Gastrocnemius medialis (tissue), 4 donors: Measurements from ENCODE around the gene OTOA. TPM values are rescaled to one million over a fixed set of nuclear protein-coding genes. Genes with fewer than 3 reads are reported as not detected.

ENCODE experiments used
- ATAC-seq, 2 donors: fragments of 150-250 bp; one replicate each; pipeline ENCODE4 v1.9.1; 2016
- DNase-seq, 2 donors: peaks; one replicate each; pipeline ENCODE4 v3.0.0-alpha.2; 2019
- H3K27ac ChIP-seq, 4 donors: fragments of 200-600 bp; sonication (generic); 1 replicate in 1 of 4; 2 replicates in 3 of 4; pipeline ENCODE4 v1.5.1; 2016 to 2018; ENCODE audit warnings: mild to moderate bottlenecking in 2 of 4, moderate library complexity in 1 of 4
- H3K27me3 ChIP-seq, 3 donors: fragments of 200-600 bp; sonication (generic) in 2 of 3; 1 replicate in 1 of 3; 2 replicates in 2 of 3; pipeline versions ENCODE4 v1.5.1 to v1.6.0; 2016 to 2019; ENCODE audit warnings: mild to moderate bottlenecking in 1 of 3, moderate library complexity in 1 of 3
- H3K36me3 ChIP-seq, 2 donors: fragments of 200-600 bp; sonication (generic) in 1 of 2; one replicate each; pipeline ENCODE4 v1.5.1; 2017 to 2018
- H3K4me1 ChIP-seq, 2 donors: fragments of 200-600 bp; sonication (generic) in 1 of 2; one replicate each; pipeline ENCODE4 v1.5.1; 2016 to 2017; ENCODE audit warnings: mild to moderate bottlenecking in 2 of 2
- H3K4me3 ChIP-seq, 4 donors: fragments of 200-600 bp; sonication (generic) in 3 of 4; 1 replicate in 1 of 4; 2 replicates in 3 of 4; pipeline ENCODE4 v1.5.1; 2016 to 2019; ENCODE audit warnings: mild to moderate bottlenecking in 2 of 4
- H3K9me3 ChIP-seq, 3 donors: fragments of 200-600 bp; sonication (generic) in 2 of 3; 1 replicate in 1 of 3; 2 replicates in 2 of 3; pipeline ENCODE4 v1.5.1; 2016 to 2019
- CTCF ChIP-seq, 5 experiments: fragments of 450-650 bp in 3 of 5; fragments of 200-600 bp in 2 of 5; sonication (generic) in 2 of 5; IDR thresholded peaks in 4 of 5; conservative IDR thresholded peaks in 1 of 5; 1 replicate in 4 of 5; 2 replicates in 1 of 5; pipeline ENCODE4 v1.5.1; 2016 to 2019; ENCODE audit warnings: antibody characterized with exemption in 5 of 5, mild to moderate bottlenecking in 3 of 5, moderate library complexity in 3 of 5
- POLR2A ChIP-seq, 2 donors: fragments of 450-650 bp; IDR thresholded peaks; one replicate each; pipeline ENCODE4 v1.6.1; 2017; ENCODE audit warnings: antibody characterized with exemption in 2 of 2, mild to moderate bottlenecking in 2 of 2, moderate library complexity in 2 of 2
- in situ Hi-C, 4 donors: fragments of 200-750 bp; cut with MboI; loops; one replicate each; pipeline versions ENCODE4 v1.15.0 to v1.8.0; 2017; ENCODE audit warnings: low sequenced_read_pairs in 4 of 4
- intact Hi-C: fragments of 100-400 bp; cut with DNase I; formaldehyde crosslinking; loops from one replicate; pipeline ENCODE4 v1.15.1; 2023; ENCODE audit warnings: low total_unique reads
- total RNA-seq, 4 donors: library from RNA; depleted of rRNA; stranded (reverse); fragments of >200 nt; gene quantifications; one replicate each; pipeline versions ENCODE4 v1.1.0 to v1.2.3, GENCODE V29; 2016

Gene OTOA
- total RNA-seq: 1 to 10 TPM in 1 of 4 donors, not detected in 3; 1.6 TPM

GRCh38 chr16:21663889-21664647 lies at the start of gene OTOA:
TSS of gene OTOA (plus strand) at chr16:21663968. CDS start at chr16:21678515, 14,547 bp downstream.
- no peak for DNase-seq
- Histone ChIP-seq H3K4me1 (peaks cover 0 to 3% of the 10 kb centered on the region in 2 donors), H3K4me3 (peak within 1 kb of the TSS in 2 of 4 donors; percentile 33 to 38), H3K27me3 (peaks cover 6 to 21% (median 21%) of the 10 kb centered on the region in 3 donors), H3K9me3 (no peaks in the 10 kb centered on the region), H3K27ac (no peak within 1 kb of the TSS), H3K36me3 (no peaks in the 10 kb centered on the region)
- in situ Hi-C loops: no loop called here
- ATAC-seq: no peak
- TF ChIP-seq CTCF (IDR thresholded peaks at IDR 0.05 in 4 of 5, conservative IDR thresholded peaks at IDR 0.05 in 1 of 5) (no peak), POLR2A (IDR thresholded peaks at IDR 0.05) (no peak)
- intact Hi-C loops: no loop called here

- no peaks in the 10 kb centered on the region for H3K36me3 ChIP-seq
- no peak for DNase-seq
- H3K4me3 ChIP-seq: no peak overlapping the region
- in situ Hi-C loops: no loop called here
- peaks cover 32 to 35% of the 10 kb centered on the region in 2 donors for H3K4me1 ChIP-seq
- intact Hi-C loops: no loop called here
- H3K9me3 ChIP-seq: no peaks in the 10 kb centered on the region
- no peak overlapping the region for H3K27ac ChIP-seq
- TF ChIP-seq POLR2A (IDR thresholded peaks at IDR 0.05) (no peak), CTCF (IDR thresholded peaks at IDR 0.05 in 4 of 5, conservative IDR thresholded peaks at IDR 0.05 in 1 of 5) (peak in 1 of 5 experiments; percentile 25)
- no peaks in the 10 kb centered on the region for H3K27me3 ChIP-seq
- ATAC-seq: no peak
Measured at GRCh38 chr16:21614896-21615295, 48.9 kb upstream of the OTOA start.

GRCh38 chr16:21617607-21618006 lies 46.2 kb upstream of the OTOA start:
- no peak for TF ChIP-seq POLR2A (IDR thresholded peaks at IDR 0.05)
- no peak for TF ChIP-seq CTCF (IDR thresholded peaks at IDR 0.05 in 4 of 5, conservative IDR thresholded peaks at IDR 0.05 in 1 of 5)
- Histone ChIP-seq H3K27ac (no peak overlapping the region), H3K4me1 (peaks cover 5 to 11% of the 10 kb centered on the region in 2 donors), H3K9me3 (no peaks in the 10 kb centered on the region), H3K4me3 (no peak overlapping the region), H3K36me3 (no peaks in the 10 kb centered on the region), H3K27me3 (no peaks in the 10 kb centered on the region)
- intact Hi-C loops (no loop called here), in situ Hi-C loops (no loop called here)
- ATAC-seq (no peak), DNase-seq (no peak)

DNA sequence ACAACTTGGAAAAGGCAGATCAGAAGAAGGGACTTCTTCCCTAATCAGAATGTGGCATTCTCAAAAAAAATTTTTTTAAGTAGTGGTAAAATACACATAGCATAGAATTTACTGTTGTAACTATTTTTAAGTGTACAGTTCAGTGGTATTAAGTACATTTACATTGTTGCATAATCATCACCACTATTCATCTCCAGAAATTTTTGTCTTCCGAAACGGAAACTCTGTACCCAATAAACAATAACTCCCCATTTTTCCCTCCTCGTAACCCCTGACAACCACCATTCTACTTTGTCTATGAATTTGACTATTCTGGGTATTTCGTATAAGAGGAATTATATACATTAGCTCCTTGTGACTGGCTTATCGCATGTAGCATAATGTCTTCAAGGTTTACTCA lies 45.5 kb upstream of the OTOA start:
- intact Hi-C loops (no loop called here), in situ Hi-C loops (no loop called here)
- no peak overlapping the region for H3K27ac ChIP-seq
- ATAC-seq: no peak
- DNase-seq: no peak
- peaks cover 0 to 11% of the 10 kb centered on the region in 2 donors for H3K4me1 ChIP-seq
- TF ChIP-seq CTCF (IDR thresholded peaks at IDR 0.05 in 4 of 5, conservative IDR thresholded peaks at IDR 0.05 in 1 of 5) (no peak), POLR2A (IDR thresholded peaks at IDR 0.05) (no peak)
- no peaks in the 10 kb centered on the region for H3K9me3 ChIP-seq
- no peaks in the 10 kb centered on the region for H3K27me3 ChIP-seq
- no peak overlapping the region for H3K4me3 ChIP-seq
- H3K36me3 ChIP-seq: no peaks in the 10 kb centered on the region
